ENCODE measurements around the gene DIAPH1.
"Not testable (repeated sequence)": the region's sequence is repeated elsewhere in the genome, so short reads cannot be mapped to it uniquely, and the experiment has no call there.

Gene DIAPH1

GRCh38 chr5:141609921-141610320 is 8.9 kb downstream of the DIAPH1 start:
- not testable (repeated sequence) for DNase-seq (ENCODE audit: low spot score)

- no peak for DNase-seq (ENCODE audit: low spot score)
These were observed 9.8 kb downstream of the DIAPH1 start for GRCh38 chr5:141609044-141609443.

- no peak for DNase-seq (ENCODE audit: low spot score)
These were observed 10.2 kb downstream of the DIAPH1 start for GRCh38 chr5:141608557-141608956.

- no peak for DNase-seq (ENCODE audit: low spot score)
These were observed 10.8 kb downstream of the DIAPH1 start for GRCh38 chr5:141608046-141608445.

- peak; percentile 85 for DNase-seq (ENCODE audit: low spot score)
These were observed 13.1 kb downstream of the DIAPH1 start for GRCh38 chr5:141605523-141606277.

GRCh38 chr5:141603923-141604717 is 14.7 kb downstream of the DIAPH1 start:
- DNase-seq (ENCODE audit: low spot score), result peak; percentile 52

GRCh38 chr5:141602606-141603005 is 16.2 kb downstream of the DIAPH1 start:
- no peak for DNase-seq (ENCODE audit: low spot score)

GRCh38 chr5:141598391-141599345 is 20.1 kb downstream of the DIAPH1 start:
- DNase-seq (ENCODE audit: low spot score), result peak; percentile 79

GRCh38 chr5:141597814-141598213 is 21.0 kb downstream of the DIAPH1 start:
- DNase-seq (ENCODE audit: low spot score), result no peak

- DNase-seq (ENCODE audit: low spot score), result no peak
These were observed 21.4 kb downstream of the DIAPH1 start for GRCh38 chr5:141597394-141597793.

GRCh38 chr5:141596867-141597266 is 21.9 kb downstream of the DIAPH1 start:
- DNase-seq (ENCODE audit: low spot score), result no peak

GRCh38 chr5:141590127-141590526 is 28.7 kb downstream of the DIAPH1 start:
- DNase-seq (ENCODE audit: low spot score), result no peak

- DNase-seq (ENCODE audit: low spot score), result no peak
These were observed 32.6 kb downstream of the DIAPH1 start for GRCh38 chr5:141586246-141586645.

- DNase-seq (ENCODE audit: low spot score), result no peak
These were observed 33.2 kb downstream of the DIAPH1 start for GRCh38 chr5:141585594-141585993.

- DNase-seq (ENCODE audit: low spot score), result no peak
These were observed 44.7 kb downstream of the DIAPH1 start for GRCh38 chr5:141574122-141574510.

- no peak for DNase-seq (ENCODE audit: low spot score)
These were observed 45.2 kb downstream of the DIAPH1 start for GRCh38 chr5:141573489-141574121.

- no peak for DNase-seq (ENCODE audit: low spot score)
These were observed 48.1 kb downstream of the DIAPH1 start for GRCh38 chr5:141570655-141571054.

GRCh38 chr5:141567513-141568117 is 51.2 kb downstream of the DIAPH1 start:
- peak; percentile 24 for DNase-seq (ENCODE audit: low spot score)

- DNase-seq (ENCODE audit: low spot score), result no peak
These were observed 52.8 kb downstream of the DIAPH1 start for GRCh38 chr5:141565826-141566570.

GRCh38 chr5:141564216-141564692 is 54.5 kb downstream of the DIAPH1 start:
- DNase-seq (ENCODE audit: low spot score), result peak; percentile 91

Data from CD4-positive, alpha-beta T cell treated with Interleukin-15 for 4 hours (primary cell).